ENCODE measurements around the gene KLHL13.
"Not testable (repeated sequence)": the region's sequence is repeated elsewhere in the genome, so short reads cannot be mapped to it uniquely, and the experiment has no call there.

The KLHL13 gene

GRCh38 chrX:118066867-118067515 is 49.6 kb downstream of the KLHL13 start:
- peak; percentile 32 to 78 for DNase-seq

GRCh38 chrX:118062817-118063615 is 53.6 kb downstream of the KLHL13 start:
- DNase-seq = no peak

GRCh38 chrX:118062048-118062789 is 54.4 kb downstream of the KLHL13 start:
- no peak for DNase-seq

- DNase-seq = no peak
Measured at GRCh38 chrX:118058924-118059323, 57.7 kb downstream of the KLHL13 start.

GRCh38 chrX:118056870-118057269 is 59.7 kb downstream of the KLHL13 start:
- DNase-seq = no peak

GRCh38 chrX:118049713-118050112 is 66.9 kb downstream of the KLHL13 start:
- no peak for DNase-seq

GRCh38 chrX:118047446-118048186 is 69.0 kb downstream of the KLHL13 start:
- DNase-seq = no peak

GRCh38 chrX:118039591-118039990 is 77.0 kb downstream of the KLHL13 start:
- DNase-seq = no peak

- DNase-seq = no peak
Measured at GRCh38 chrX:118038614-118039365, 77.8 kb downstream of the KLHL13 start.

GRCh38 chrX:118026631-118027030 is 90.0 kb downstream of the KLHL13 start:
- DNase-seq = no peak

GRCh38 chrX:118025226-118025625 is 91.4 kb downstream of the KLHL13 start:
- no peak for DNase-seq

- DNase-seq = no peak
Measured at GRCh38 chrX:118024482-118024881, 92.1 kb downstream of the KLHL13 start.

- DNase-seq = no peak
Measured at GRCh38 chrX:118022753-118023152, 93.9 kb downstream of the KLHL13 start.

- DNase-seq = no peak
Measured at GRCh38 chrX:118016422-118016821, 100.2 kb downstream of the KLHL13 start.

GRCh38 chrX:118002417-118002816 is 114.2 kb downstream of the KLHL13 start:
- DNase-seq = not testable (repeated sequence)

GRCh38 chrX:118000518-118000917 is 116.1 kb downstream of the KLHL13 start:
- no peak for DNase-seq

GRCh38 chrX:117998171-117998570 is 118.4 kb downstream of the KLHL13 start:
- no peak for DNase-seq

- DNase-seq = peak in 1 of 2 experiments; percentile 11
Measured at GRCh38 chrX:117996918-117997480, 119.6 kb downstream of the KLHL13 start.

- DNase-seq = no peak
Measured at GRCh38 chrX:117996408-117996807, 120.2 kb downstream of the KLHL13 start.

GRCh38 chrX:117995378-117995777 is 121.2 kb downstream of the KLHL13 start:
- no peak for DNase-seq

GRCh38 chrX:117992192-117992723 is 124.4 kb downstream of the KLHL13 start:
- no peak for DNase-seq

GRCh38 chrX:117990438-117990837 is 126.2 kb downstream of the KLHL13 start:
- DNase-seq = no peak
